Measurements from ENCODE around the gene WDR82.

DNA sequence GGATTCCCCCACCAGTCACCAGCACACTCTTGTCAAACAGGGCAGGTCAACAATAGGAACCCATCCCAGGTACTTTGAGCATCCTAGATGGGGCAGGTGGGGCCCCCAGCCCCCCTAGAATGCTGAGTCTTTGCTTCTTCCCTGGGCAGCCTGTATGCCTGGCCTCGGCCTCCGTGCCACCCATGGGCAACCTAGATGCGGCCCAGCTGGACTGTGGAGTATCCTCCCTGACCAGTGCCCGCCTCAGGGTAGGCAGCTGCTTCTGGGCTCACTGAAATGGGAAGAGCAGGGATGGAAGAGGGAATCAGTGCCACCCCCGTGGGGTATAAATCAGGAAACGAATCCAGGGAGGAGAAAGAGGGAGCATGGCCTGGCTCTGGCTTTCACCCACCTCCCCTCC, 48.5 kb upstream of the WDR82 start:
- TF ChIP-seq POLR2AphosphoS5 (IDR thresholded peaks at IDR 0.05; ENCODE audit: low read depth, low read length) (no peak), POLR2A (IDR thresholded peaks at IDR 0.05; ENCODE audit: low read depth, low read length) (no peak)

Data from GM12892 (cell line).